KOPT-K1 (cell line): ENCODE measurements around the gene PERM1.

ENCODE experiments used
- H3K27ac ChIP-seq: fragments of 200-600 bp; sonication (generic); 2 replicates; pipeline ENCODE4 v1.5.1; 2016; ENCODE audit warnings: antibody characterized with exemption, mild to moderate bottlenecking, low read depth, low read length; ENCODE audit not compliant: poor library complexity, severe bottlenecking
- H3K36me3 ChIP-seq: fragments of 200-600 bp; sonication (generic); 2 replicates; pipeline ENCODE4 v1.5.1; 2017; ENCODE audit warnings: antibody characterized with exemption, mild to moderate bottlenecking, low read length, moderate library complexity; ENCODE audit not compliant: insufficient read depth
- H3K9me3 ChIP-seq: fragments of 200-600 bp; sonication (generic); 2 replicates; pipeline ENCODE4 v1.5.1; 2017; ENCODE audit warnings: antibody characterized with exemption, low read length, mild to moderate bottlenecking; ENCODE audit not compliant: insufficient read depth, poor library complexity, severe bottlenecking

The PERM1 gene

DNA sequence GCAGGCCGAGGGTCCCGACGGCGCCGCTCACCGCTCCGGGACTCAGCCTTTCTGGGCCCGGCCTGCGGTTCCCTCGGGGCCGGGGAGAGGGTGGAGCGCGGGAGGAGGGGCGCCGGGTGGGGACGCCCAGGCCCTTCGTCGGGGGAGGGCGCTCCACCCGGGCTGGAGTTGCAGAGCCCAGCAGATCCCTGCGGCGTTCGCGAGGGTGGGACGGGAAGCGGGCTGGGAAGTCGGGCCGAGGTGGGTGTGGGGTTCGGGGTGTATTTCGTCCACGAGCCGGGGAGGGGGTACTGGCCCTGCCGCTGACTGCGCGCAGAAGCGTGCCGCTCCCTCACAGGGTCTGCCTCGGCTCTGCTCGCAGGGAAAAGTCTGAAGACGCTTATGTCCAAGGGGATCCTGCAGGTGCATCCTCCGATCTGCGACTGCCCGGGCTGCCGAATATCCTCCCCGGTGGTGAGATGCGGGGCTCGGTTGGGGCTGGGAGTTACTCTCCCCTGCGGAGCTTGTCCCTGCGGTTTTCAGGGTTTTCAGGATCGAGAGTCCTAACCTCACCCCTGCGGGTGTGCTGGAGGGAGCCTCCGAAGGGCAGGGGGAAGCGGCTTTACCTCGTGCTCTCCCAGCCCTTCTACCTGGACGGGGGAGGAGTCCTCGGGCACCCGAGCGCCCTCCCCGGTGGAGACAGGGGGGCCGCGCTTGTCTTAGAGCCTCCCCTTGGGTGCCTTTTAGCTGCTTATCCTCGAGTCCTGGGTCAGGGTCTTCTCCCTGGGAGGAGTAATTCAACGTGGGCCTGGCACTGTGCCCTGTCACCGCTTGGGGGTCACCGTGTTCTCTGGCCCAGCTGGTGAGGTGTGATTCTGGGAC, 56.1 kb downstream of the PERM1 start:
- Histone ChIP-seq H3K36me3 (no peaks in the 10 kb centered on the region), H3K9me3 (no peaks in the 10 kb centered on the region), H3K27ac (no peak overlapping the region)
